ENCODE measurements around the gene RBM4. TPM values are rescaled to one million over a fixed set of nuclear protein-coding genes. Genes with fewer than 3 reads are reported as not detected.

RBM4 gene
- total RNA-seq, 1 donor from 2014 or later: 153 TPM

DNA sequence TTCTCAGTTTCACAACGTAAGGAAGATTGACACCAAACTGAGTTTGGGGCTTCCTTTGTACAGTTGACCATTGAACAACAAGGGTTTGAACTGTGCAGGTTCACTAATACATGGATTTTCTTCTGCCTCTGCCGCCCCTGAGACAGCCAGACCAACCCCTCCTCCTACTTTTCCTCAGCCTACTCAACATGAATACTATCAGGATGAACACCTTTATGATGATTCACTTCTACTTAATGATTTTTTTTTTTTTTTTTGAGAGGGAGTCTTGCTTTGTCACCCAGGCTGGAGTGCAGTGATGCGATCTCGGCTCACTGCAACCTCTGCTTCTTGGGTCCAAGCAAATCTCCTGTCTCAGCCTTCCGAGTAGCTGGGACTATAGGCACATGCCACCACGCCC lies 14.6 kb downstream of the RBM4 start:
- Histone ChIP-seq H3K4me2 (ENCODE audit: low read length) (peak overlapping the region; percentile 1), H4K20me1 (ENCODE audit: insufficient read depth, low read length) (peaks cover 75% of the 10 kb centered on the region), H3K27ac (ENCODE audit: low read depth, low read length) (no peak overlapping the region), H3K9me3 (ENCODE audit: insufficient read depth, low read depth, low read length) (no peaks in the 10 kb centered on the region), H3K79me2 (ENCODE audit: insufficient read depth, low read length) (peaks cover 71% of the 10 kb centered on the region), H3K27me3 (ENCODE audit: insufficient read depth, low read length) (no peaks in the 10 kb centered on the region), H3K4me1 (ENCODE audit: insufficient read depth, low read length) (peaks cover 8% of the 10 kb centered on the region), H2AFZ (ENCODE audit: low read depth, low read length) (no peak overlapping the region), H3K4me3 (ENCODE audit: insufficient read depth, low read depth, low read length) (no peak overlapping the region), H3K9ac (ENCODE audit: low read length) (no peak overlapping the region), H3K36me3 (ENCODE audit: insufficient read depth, low read length) (peaks cover 15% of the 10 kb centered on the region)
- Mint-ChIP-seq H3K4me1 (ENCODE audit: low read depth, unreplicated experiment) (peaks cover 6% of the 10 kb centered on the region), H3K4me3 (ENCODE audit: unreplicated experiment) (no peak overlapping the region), H3K27ac (ENCODE audit: unreplicated experiment) (peak overlapping the region; percentile 23), H3K27me3 (ENCODE audit: low read depth, unreplicated experiment) (no peaks in the 10 kb centered on the region), H3K36me3 (ENCODE audit: low read depth, unreplicated experiment) (peaks cover 16% of the 10 kb centered on the region), H3K9me3 (ENCODE audit: unreplicated experiment) (no peaks in the 10 kb centered on the region)
- DNase-seq (ENCODE audit: low read depth) (peak; percentile 36), FAIRE-seq (no peak)
- TF ChIP-seq, protein P1, sequence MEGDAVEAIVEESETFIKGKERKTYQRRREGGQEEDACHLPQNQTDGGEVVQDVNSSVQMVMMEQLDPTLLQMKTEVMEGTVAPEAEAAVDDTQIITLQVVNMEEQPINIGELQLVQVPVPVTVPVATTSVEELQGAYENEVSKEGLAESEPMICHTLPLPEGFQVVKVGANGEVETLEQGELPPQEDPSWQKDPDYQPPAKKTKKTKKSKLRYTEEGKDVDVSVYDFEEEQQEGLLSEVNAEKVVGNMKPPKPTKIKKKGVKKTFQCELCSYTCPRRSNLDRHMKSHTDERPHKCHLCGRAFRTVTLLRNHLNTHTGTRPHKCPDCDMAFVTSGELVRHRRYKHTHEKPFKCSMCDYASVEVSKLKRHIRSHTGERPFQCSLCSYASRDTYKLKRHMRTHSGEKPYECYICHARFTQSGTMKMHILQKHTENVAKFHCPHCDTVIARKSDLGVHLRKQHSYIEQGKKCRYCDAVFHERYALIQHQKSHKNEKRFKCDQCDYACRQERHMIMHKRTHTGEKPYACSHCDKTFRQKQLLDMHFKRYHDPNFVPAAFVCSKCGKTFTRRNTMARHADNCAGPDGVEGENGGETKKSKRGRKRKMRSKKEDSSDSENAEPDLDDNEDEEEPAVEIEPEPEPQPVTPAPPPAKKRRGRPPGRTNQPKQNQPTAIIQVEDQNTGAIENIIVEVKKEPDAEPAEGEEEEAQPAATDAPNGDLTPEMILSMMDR (IDR thresholded peaks at IDR 0.05; ENCODE audit: insufficient read depth, low read depth, low read length): no peak
- no peak for TF ChIP-seq EZH2 (IDR thresholded peaks at IDR 0.05; ENCODE audit: insufficient read depth, low read length)

DNA sequence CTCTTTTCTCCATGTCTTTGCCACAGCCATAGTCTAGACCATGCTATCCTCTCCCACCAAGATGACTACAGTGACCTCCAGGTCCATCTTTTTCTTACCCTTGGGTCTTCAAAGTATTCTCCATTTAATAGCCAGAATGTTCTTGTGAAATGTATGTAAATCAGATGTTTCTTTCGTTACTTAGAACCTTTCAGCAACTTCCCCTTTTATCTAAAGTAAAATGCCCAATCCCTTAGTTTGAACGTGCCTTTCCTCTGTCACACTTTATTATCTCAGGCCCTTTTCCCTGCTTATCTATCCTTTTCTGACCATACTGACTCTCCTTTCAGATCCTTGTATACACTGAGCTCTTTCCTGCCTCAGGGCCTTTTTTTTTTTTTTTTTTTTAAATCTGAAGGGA lies 21.3 kb downstream of the RBM4 start:
- Mint-ChIP-seq H3K9me3 (ENCODE audit: unreplicated experiment) (no peaks in the 10 kb centered on the region), H3K27me3 (ENCODE audit: low read depth, unreplicated experiment) (no peaks in the 10 kb centered on the region), H3K36me3 (ENCODE audit: low read depth, unreplicated experiment) (peaks cover 2% of the 10 kb centered on the region), H3K27ac (ENCODE audit: unreplicated experiment) (no peak overlapping the region), H3K4me1 (ENCODE audit: low read depth, unreplicated experiment) (no peaks in the 10 kb centered on the region), H3K4me3 (ENCODE audit: unreplicated experiment) (no peak overlapping the region)
- Histone ChIP-seq H3K27ac (ENCODE audit: low read depth, low read length) (no peak overlapping the region), H3K4me3 (ENCODE audit: insufficient read depth, low read depth, low read length) (no peak overlapping the region), H3K79me2 (ENCODE audit: insufficient read depth, low read length) (peaks cover 58% of the 10 kb centered on the region), H2AFZ (ENCODE audit: low read depth, low read length) (no peak overlapping the region), H3K27me3 (ENCODE audit: insufficient read depth, low read length) (no peaks in the 10 kb centered on the region), H3K36me3 (ENCODE audit: insufficient read depth, low read length) (peaks cover 12% of the 10 kb centered on the region), H3K4me1 (ENCODE audit: insufficient read depth, low read length) (no peaks in the 10 kb centered on the region), H3K9ac (ENCODE audit: low read length) (no peak overlapping the region), H3K4me2 (ENCODE audit: low read length) (no peak overlapping the region), H3K9me3 (ENCODE audit: insufficient read depth, low read depth, low read length) (no peaks in the 10 kb centered on the region), H4K20me1 (ENCODE audit: insufficient read depth, low read length) (peaks cover 66% of the 10 kb centered on the region)
- DNase-seq (ENCODE audit: low read depth) (no peak), FAIRE-seq (no peak)
- no peak for TF ChIP-seq EZH2 (IDR thresholded peaks at IDR 0.05; ENCODE audit: insufficient read depth, low read length)
- TF ChIP-seq, protein P1 (IDR thresholded peaks at IDR 0.05; ENCODE audit: insufficient read depth, low read depth, low read length): no peak

DNA sequence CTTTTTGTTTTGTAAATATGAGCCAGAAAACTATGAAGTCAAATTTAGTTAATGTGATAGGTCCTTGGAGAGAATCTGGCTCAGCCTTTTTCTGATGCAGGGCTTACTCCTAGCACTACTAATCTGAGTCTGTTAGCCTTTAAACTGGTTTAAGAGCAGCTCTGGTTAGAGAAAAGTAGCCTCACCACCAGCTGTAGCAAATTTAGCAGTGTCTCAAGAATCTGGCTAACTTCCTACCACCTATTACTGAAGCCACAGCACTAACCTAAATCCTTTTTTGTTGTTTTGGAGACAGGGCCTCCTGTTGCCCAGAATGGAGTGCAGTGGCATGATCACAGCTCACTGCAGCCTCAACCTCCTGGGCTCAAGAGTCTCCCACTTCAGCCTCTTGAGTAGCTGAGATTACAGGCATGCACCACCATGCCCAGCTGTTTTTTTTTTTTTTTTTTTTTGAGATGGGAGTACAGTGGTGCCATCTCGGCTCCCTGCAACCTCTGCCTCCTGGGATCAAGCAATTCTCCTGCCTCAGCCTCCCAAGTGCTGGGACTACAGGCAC lies 25.3 kb downstream of the RBM4 start:
- Mint-ChIP-seq H3K9me3 (ENCODE audit: unreplicated experiment) (no peaks in the 10 kb centered on the region), H3K27me3 (ENCODE audit: low read depth, unreplicated experiment) (no peaks in the 10 kb centered on the region), H3K27ac (ENCODE audit: unreplicated experiment) (no peak overlapping the region), H3K4me1 (ENCODE audit: low read depth, unreplicated experiment) (peaks cover 4% of the 10 kb centered on the region), H3K4me3 (ENCODE audit: unreplicated experiment) (no peak overlapping the region), H3K36me3 (ENCODE audit: low read depth, unreplicated experiment) (peaks cover 10% of the 10 kb centered on the region)
- DNase-seq (ENCODE audit: low read depth): no peak
- TF ChIP-seq, protein P1 (IDR thresholded peaks at IDR 0.05; ENCODE audit: insufficient read depth, low read depth, low read length): no peak
- TF ChIP-seq EZH2 (IDR thresholded peaks at IDR 0.05; ENCODE audit: insufficient read depth, low read length): no peak
- Histone ChIP-seq H3K9me3 (ENCODE audit: insufficient read depth, low read depth, low read length) (no peaks in the 10 kb centered on the region), H3K4me3 (ENCODE audit: insufficient read depth, low read depth, low read length) (no peak overlapping the region), H3K4me2 (ENCODE audit: low read length) (no peak overlapping the region), H3K27me3 (ENCODE audit: insufficient read depth, low read length) (no peaks in the 10 kb centered on the region), H3K9ac (ENCODE audit: low read length) (no peak overlapping the region), H3K79me2 (ENCODE audit: insufficient read depth, low read length) (peaks cover 70% of the 10 kb centered on the region), H2AFZ (ENCODE audit: low read depth, low read length) (no peak overlapping the region), H3K36me3 (ENCODE audit: insufficient read depth, low read length) (peaks cover 40% of the 10 kb centered on the region), H4K20me1 (ENCODE audit: insufficient read depth, low read length) (peaks cover 83% of the 10 kb centered on the region), H3K27ac (ENCODE audit: low read depth, low read length) (no peak overlapping the region), H3K4me1 (ENCODE audit: insufficient read depth, low read length) (no peaks in the 10 kb centered on the region)
- FAIRE-seq: no peak
